Testis (tissue), 3 donors: ENCODE data around the gene IGF1R. TPM values are rescaled to one million over a fixed set of nuclear protein-coding genes. Genes with fewer than 3 reads are reported as not detected.

Experiments used
- DNase-seq: peaks from one replicate; pipeline ENCODE4 v3.0.0-alpha.2; 2019
- H3K27ac ChIP-seq, 2 donors: fragments of 200-600 bp; sonication (generic); one replicate each; pipeline ENCODE4 v1.5.1; 2019
- H3K27me3 ChIP-seq: fragments of 200-600 bp; sonication (generic); one replicate; pipeline ENCODE4 v1.5.1; 2019
- H3K36me3 ChIP-seq: fragments of 200-600 bp; sonication (generic); one replicate; pipeline ENCODE4 v1.5.1; 2017; ENCODE audit warnings: low read depth; ENCODE audit errors: missing control alignments
- H3K4me1 ChIP-seq: fragments of 200-600 bp; sonication (generic); one replicate; pipeline ENCODE4 v1.5.1; 2019
- H3K4me3 ChIP-seq, 2 donors: fragments of 200-600 bp; sonication (generic); one replicate each; pipeline ENCODE4 v1.5.1; 2017 to 2019
- H3K9me3 ChIP-seq: fragments of 200-600 bp; sonication (generic); one replicate; pipeline ENCODE4 v1.5.1; 2017
- CTCF ChIP-seq, 3 experiments: fragments of 450-650 bp in 2 of 3; fragments of 200-600 bp in 1 of 3; sonication (generic) in 1 of 3; IDR thresholded peaks; one replicate each; pipeline ENCODE4 v1.5.1; 2016 to 2019; ENCODE audit warnings: antibody characterized with exemption in 3 of 3, mild to moderate bottlenecking in 2 of 3, moderate library complexity in 1 of 3
- POLR2A ChIP-seq: fragments of 450-650 bp; IDR thresholded peaks from one replicate; pipeline ENCODE4 v1.6.1; 2017; ENCODE audit warnings: antibody characterized with exemption, mild to moderate bottlenecking, moderate library complexity
- WGBS, 2 donors: methylation state at CpG; one replicate each; pipeline ENCODE4 v1.1.5; 2018; 5-methylcytosine and 5-hydroxymethylcytosine counted together
- intact Hi-C: fragments of 100-400 bp; cut with DNase I; formaldehyde crosslinking; loops from one replicate; pipeline ENCODE4 v1.15.1; 2023; ENCODE audit warnings: low total_unique reads
- polyA plus RNA-seq: library from polyadenylated mRNA; stranded (reverse); fragments of 350-450 nt; fragmentation: Illumina TruSeq; extraction: RNeasy Lipid Tissue Mini Kit (QIAGEN cat#74804); gene quantifications from one replicate; pipeline ENCODE4 v1.2.3, GENCODE V29; 2014; ENCODE audit warnings: low read depth, low replicate concordance; ENCODE audit not compliant: insufficient read depth
- total RNA-seq, 2 donors: library from RNA; depleted of rRNA; stranded (reverse); fragments of >200 nt; gene quantifications; one replicate each; pipeline ENCODE4 v1.2.3, GENCODE V29; 2016

Gene IGF1R
- total and polyA plus RNA-seq, 3 donors from 2014 or later = 25.8 to 172 (median 157) TPM

- intact Hi-C loops = no loop called here
- DNase-seq = no peak
Observed at GRCh38 chr15:98858610-98859023, 210.3 kb downstream of the IGF1R start.

GRCh38 chr15:98859149-98859548, 210.8 kb downstream of the IGF1R start:
- Histone ChIP-seq H3K4me3 (no peak overlapping the region), H3K9me3 (no peaks in the 10 kb centered on the region), H3K36me3 (no peaks in the 10 kb centered on the region), H3K27ac (peak overlapping the region; percentile 58 to 61), H3K4me1 (peaks cover 44% of the 10 kb centered on the region), H3K27me3 (no peaks in the 10 kb centered on the region)
- TF ChIP-seq CTCF (IDR thresholded peaks at IDR 0.05) (no peak), POLR2A (no peak)
- DNase-seq = no peak
- intact Hi-C loops = no loop called here
- 63 to 75% methylated on average over 6 of the region's 6 CpGs for WGBS, 2 donors

More at GRCh38 chr15:98858610-98859023, 210.3 kb downstream of the IGF1R start:
- no peaks in the 10 kb centered on the region for H3K9me3 ChIP-seq
- 43 to 50% methylated on average over 9 of the region's 9 CpGs for WGBS, 2 donors
- H3K4me3 ChIP-seq = no peak overlapping the region
- peaks cover 49% of the 10 kb centered on the region for H3K4me1 ChIP-seq
- no peaks in the 10 kb centered on the region for H3K36me3 ChIP-seq
- no peak for TF ChIP-seq POLR2A
- no peak for TF ChIP-seq CTCF (IDR thresholded peaks at IDR 0.05)
- no peaks in the 10 kb centered on the region for H3K27me3 ChIP-seq
- peak overlapping the region; percentile 58 to 61 for H3K27ac ChIP-seq

GRCh38 chr15:98860281-98861041, 212.1 kb downstream of the IGF1R start:
- H3K4me3 ChIP-seq = no peak overlapping the region
- TF ChIP-seq CTCF (IDR thresholded peaks at IDR 0.05) = no peak
- TF ChIP-seq POLR2A = no peak
- no peaks in the 10 kb centered on the region for H3K9me3 ChIP-seq
- H3K27me3 ChIP-seq = no peaks in the 10 kb centered on the region
- DNase-seq = no peak
- intact Hi-C loops = no loop called here
- WGBS, 2 donors = 53 to 63% methylated on average over 4 of the region's 4 CpGs
- H3K4me1 ChIP-seq = peaks cover 45% of the 10 kb centered on the region
- no peaks in the 10 kb centered on the region for H3K36me3 ChIP-seq
- no peak overlapping the region for H3K27ac ChIP-seq

- intact Hi-C loops = no loop called here
- no peak overlapping the region for H3K4me3 ChIP-seq
- WGBS, 2 donors = 83 to 92% methylated on average over 6 of the region's 6 CpGs
- H3K4me1 ChIP-seq = peaks cover 38% of the 10 kb centered on the region
- H3K9me3 ChIP-seq = no peaks in the 10 kb centered on the region
- no peaks in the 10 kb centered on the region for H3K27me3 ChIP-seq
- no peaks in the 10 kb centered on the region for H3K36me3 ChIP-seq
- DNase-seq = no peak
- no peak overlapping the region for H3K27ac ChIP-seq
- TF ChIP-seq CTCF (IDR thresholded peaks at IDR 0.05) (no peak), POLR2A (no peak)
Observed at GRCh38 chr15:98861188-98861587, 212.8 kb downstream of the IGF1R start.

- H3K27ac ChIP-seq = no peak overlapping the region
- intact Hi-C loops = no loop called here
Observed at GRCh38 chr15:98863983-98864382, 215.6 kb downstream of the IGF1R start.

More at GRCh38 chr15:98863983-98864382, 215.6 kb downstream of the IGF1R start:
- peaks cover 32% of the 10 kb centered on the region for H3K4me1 ChIP-seq
- H3K27me3 ChIP-seq = no peaks in the 10 kb centered on the region
- H3K9me3 ChIP-seq = no peaks in the 10 kb centered on the region
- no peak overlapping the region for H3K4me3 ChIP-seq
- H3K36me3 ChIP-seq = no peaks in the 10 kb centered on the region
- TF ChIP-seq CTCF (IDR thresholded peaks at IDR 0.05) (no peak), POLR2A (no peak)
- no peak for DNase-seq
